B cell (primary cell): ENCODE measurements around the gene CALCOCO1. TPM values are rescaled to one million over a fixed set of nuclear protein-coding genes. Genes with fewer than 3 reads are reported as not detected.

Experiments
- ATAC-seq: fragments of 200-7000 bp; cut with Tn5 transposase; one replicate; pipeline ENCODE4 v1.10.0; 2021; ENCODE audit warnings: low read depth, mild to moderate bottlenecking, moderate number of reproducible peaks, moderate library complexity
- CTCF ChIA-PET: fragments of 350-600 bp; sonication (Branson Sonifier 250); formaldehyde crosslinking; loops from one replicate; lab custom pipeline; 2021; ENCODE audit warnings: antibody characterized with exemption, inconsistent platforms; lab: Charles Lee
- POLR2A ChIA-PET: fragments of 350-600 bp; sonication (Branson Sonifier 250); formaldehyde crosslinking; loops from one replicate; lab custom pipeline; 2021; ENCODE audit warnings: antibody characterized with exemption; lab: Charles Lee
- DNase-seq: peaks from one replicate; pipeline ENCODE4 v3.0.0; 2013
- H2AFZ ChIP-seq: 2 replicates; pipeline ENCODE4 v1.6.1; 2012; ENCODE audit warnings: mild to moderate bottlenecking, low read depth, low read length; ENCODE audit not compliant: insufficient read depth, poor library complexity, severe bottlenecking
- H3K27ac ChIP-seq, 2 donors: 1 replicate in 1 of 2; 2 replicates in 1 of 2; pipeline ENCODE4 v1.5.1; 2012 to 2013; ENCODE audit warnings: low read length in 2 of 2, mild to moderate bottlenecking in 2 of 2, moderate library complexity in 1 of 2
- H3K27me3 ChIP-seq, 4 experiments: fragments of 200-600 bp in 1 of 4; sonication (generic) in 1 of 4; replicated peaks in 1 of 4; 1 replicate in 2 of 4; 2 replicates in 2 of 4; pipeline versions ENCODE4 v1.6.1 to v1.7.0; 2013 to 2016; ENCODE audit warnings: low read length in 3 of 4, mild to moderate bottlenecking in 2 of 4, mixed read lengths in 1 of 4, moderate library complexity in 1 of 4; ENCODE audit not compliant: insufficient read depth in 4 of 4, control insufficient read depth in 3 of 4; ENCODE audit errors: control extremely low read depth in 1 of 4
- H3K36me3 ChIP-seq, 2 experiments: replicated peaks in 1 of 2; 1 replicate in 1 of 2; 2 replicates in 1 of 2; pipeline versions ENCODE4 v1.6.1 to v1.7.1; 2013; ENCODE audit warnings: low read length in 1 of 2; ENCODE audit not compliant: insufficient read depth in 2 of 2, control insufficient read depth in 1 of 2; ENCODE audit errors: control extremely low read depth in 1 of 2, extremely low read depth in 1 of 2
- H3K4me1 ChIP-seq, 2 donors: fragments of 200-600 bp in 1 of 2; sonication (generic) in 1 of 2; 1 replicate in 1 of 2; 2 replicates in 1 of 2; pipeline versions ENCODE4 v1.5.1 to v1.6.1; 2013 to 2017; ENCODE audit warnings: low read length in 2 of 2; ENCODE audit not compliant: control insufficient read depth in 2 of 2, insufficient read depth in 2 of 2
- H3K4me2 ChIP-seq: replicated peaks from 2 replicates; pipeline ENCODE3; 2012; ENCODE audit warnings: mild to moderate bottlenecking, low read depth, low read length; ENCODE audit not compliant: poor library complexity, severe bottlenecking
- H3K4me3 ChIP-seq, 5 experiments: fragments of 200-600 bp in 1 of 5; sonication (generic) in 1 of 5; 1 replicate in 3 of 5; 2 replicates in 2 of 5; pipeline versions ENCODE4 v1.5.1 to v1.7.0; 2011 to 2016; ENCODE audit warnings: low read length in 4 of 5, mild to moderate bottlenecking in 4 of 5, low read depth in 2 of 5, control low read depth in 1 of 5, moderate library complexity in 1 of 5; ENCODE audit not compliant: insufficient read depth in 1 of 5; ENCODE audit errors: control extremely low read depth in 1 of 5, extremely low read depth in 1 of 5
- H3K79me2 ChIP-seq: fragments of 200-600 bp; sonication (generic); one replicate; pipeline ENCODE4 v1.6.0; 2016; ENCODE audit warnings: low read length; ENCODE audit not compliant: control insufficient read depth, insufficient read depth
- H3K9ac ChIP-seq: fragments of 200-600 bp; sonication (generic); 2 replicates; pipeline ENCODE4 v1.6.1; 2017; ENCODE audit warnings: mild to moderate bottlenecking, low read length, moderate library complexity
- H3K9me3 ChIP-seq, 3 donors: one replicate each; pipeline versions ENCODE4 v1.6.1 to v1.7.1; 2013; ENCODE audit warnings: low read length in 2 of 3; ENCODE audit not compliant: control insufficient read depth in 2 of 3, insufficient read depth in 1 of 3; ENCODE audit errors: control extremely low read depth in 1 of 3
- H4K20me1 ChIP-seq: 2 replicates; pipeline ENCODE4 v1.6.0; 2012; ENCODE audit warnings: mild to moderate bottlenecking, low read length; ENCODE audit not compliant: insufficient read depth, control insufficient read depth, poor library complexity, severe bottlenecking
- H3K27ac Mint-ChIP-seq: one replicate; pipeline ENCODE4 v1.8.0; 2021; ENCODE audit warnings: mixed read lengths
- H3K27me3 Mint-ChIP-seq: one replicate; pipeline ENCODE4 v1.8.0; 2021; ENCODE audit warnings: mixed read lengths
- H3K4me1 Mint-ChIP-seq: one replicate; pipeline ENCODE4 v1.8.0; 2021; ENCODE audit warnings: mixed read lengths
- H3K4me3 Mint-ChIP-seq: one replicate; pipeline ENCODE4 v1.8.0; 2021; ENCODE audit warnings: mixed read lengths
- H3K9me3 Mint-ChIP-seq: one replicate; pipeline ENCODE4 v1.8.0; 2022; ENCODE audit warnings: mixed read lengths; ENCODE audit not compliant: insufficient read depth
- EZH2 ChIP-seq: IDR thresholded peaks from 2 replicates; pipeline ENCODE4 v1.6.1; 2012; ENCODE audit warnings: borderline replicate concordance, low read depth, mild to moderate bottlenecking, moderate library complexity, low read length; ENCODE audit not compliant: insufficient read depth, poor library complexity, severe bottlenecking
- WGBS: methylation state at CpG from one replicate; pipeline ENCODE4 v1.1.5; 2013; ENCODE audit warnings: missing lambda C conversion rate; ENCODE audit not compliant: insufficient coverage; 5-methylcytosine and 5-hydroxymethylcytosine counted together
- intact Hi-C: fragments of 100-400 bp; cut with micrococcal nuclease; formaldehyde crosslinking; loops from one replicate; pipeline ENCODE4 v1.10.0; 2022
- polyA plus RNA-seq: library from polyadenylated mRNA; depleted of rRNA; stranded (reverse); fragments of >200 nt; gene quantifications from 2 replicates; pipeline ENCODE4 v1.2.3, GENCODE V29; 2012
- total RNA-seq, 2 donors: library from RNA; stranded (reverse); fragments of 120-200 nt in 1 of 2; gene quantifications; 1 replicate in 1 of 2; 2 replicates in 1 of 2; pipeline versions ENCODE4 v1.2.3 to v1.2.4, GENCODE V29; 2013 to 2022
- TF ChIP-seq, protein P1 (sequence below): fragments of 200-600 bp; IDR thresholded peaks from one replicate; pipeline ENCODE4 v1.8.0; 2022; ENCODE audit warnings: antibody characterized with exemption, mild to moderate bottlenecking

CALCOCO1 gene
- total and polyA plus RNA-seq, 2 donors (not counting 1 experiment from before 2014, with no cell fraction given) = 169 to 179 TPM

DNA sequence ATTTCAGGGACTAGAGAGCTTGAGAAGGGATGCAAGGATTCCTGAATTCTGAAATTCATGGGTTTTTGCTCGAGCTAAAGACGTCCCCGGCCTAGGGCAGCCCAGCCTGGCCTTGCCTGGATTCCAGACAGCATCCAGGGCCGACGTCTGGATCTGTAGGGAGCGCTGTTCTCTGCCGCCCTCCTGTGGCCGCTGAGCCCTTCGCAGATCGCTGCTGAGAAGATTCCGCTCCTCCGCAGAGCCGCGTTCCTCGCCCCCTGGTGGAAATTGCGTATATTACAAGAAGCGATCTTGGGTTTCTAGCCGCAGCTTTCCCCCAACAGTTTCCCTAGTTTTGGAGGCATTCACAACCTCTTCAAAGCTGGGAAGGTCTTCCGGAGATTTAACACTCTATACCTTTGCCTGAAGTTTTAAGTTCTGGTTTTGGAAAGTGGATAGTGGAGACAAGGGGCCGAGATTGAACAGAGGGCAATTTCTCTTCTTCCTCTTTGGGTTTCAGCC is 19.4 kb upstream of the CALCOCO1 start:
- no peak overlapping the region for H3K4me3 ChIP-seq
- Mint-ChIP-seq H3K4me3 (peak overlapping the region; percentile 63), H3K4me1 (peaks cover 16% of the 10 kb centered on the region), H3K27ac (peak overlapping the region; percentile 47), H3K9me3 (no peaks in the 10 kb centered on the region), H3K27me3 (peaks cover 50% of the 10 kb centered on the region)
- POLR2A ChIA-PET = interaction anchor here (0.8 kb wide), 1 partner anchor 11 kb away, joined by 8 read pairs; no protein-coding TSS in a partner anchor
- H3K36me3 ChIP-seq = no peaks in the 10 kb centered on the region
- peak overlapping the region; percentile 54 for H3K4me2 ChIP-seq
- 1% methylated on average over 18 of the region's 20 CpGs for WGBS
- peak overlapping the region; percentile 4 for H2AFZ ChIP-seq
- H3K27me3 ChIP-seq = peaks cover 0 to 64% (median 45%) of the 10 kb centered on the region in 4 experiments
- DNase-seq = peak; percentile 90
- intact Hi-C loops = loop anchor here (1.0 to 2.0 kb wide), 4 partner anchors 11 to 204 kb away; partner anchors contain the start of genes ATP5MC2 and CALCOCO1
- H3K9me3 ChIP-seq = peaks cover 0 to 4% (median 0%) of the 10 kb centered on the region in 3 donors
- TF ChIP-seq, protein P1, sequence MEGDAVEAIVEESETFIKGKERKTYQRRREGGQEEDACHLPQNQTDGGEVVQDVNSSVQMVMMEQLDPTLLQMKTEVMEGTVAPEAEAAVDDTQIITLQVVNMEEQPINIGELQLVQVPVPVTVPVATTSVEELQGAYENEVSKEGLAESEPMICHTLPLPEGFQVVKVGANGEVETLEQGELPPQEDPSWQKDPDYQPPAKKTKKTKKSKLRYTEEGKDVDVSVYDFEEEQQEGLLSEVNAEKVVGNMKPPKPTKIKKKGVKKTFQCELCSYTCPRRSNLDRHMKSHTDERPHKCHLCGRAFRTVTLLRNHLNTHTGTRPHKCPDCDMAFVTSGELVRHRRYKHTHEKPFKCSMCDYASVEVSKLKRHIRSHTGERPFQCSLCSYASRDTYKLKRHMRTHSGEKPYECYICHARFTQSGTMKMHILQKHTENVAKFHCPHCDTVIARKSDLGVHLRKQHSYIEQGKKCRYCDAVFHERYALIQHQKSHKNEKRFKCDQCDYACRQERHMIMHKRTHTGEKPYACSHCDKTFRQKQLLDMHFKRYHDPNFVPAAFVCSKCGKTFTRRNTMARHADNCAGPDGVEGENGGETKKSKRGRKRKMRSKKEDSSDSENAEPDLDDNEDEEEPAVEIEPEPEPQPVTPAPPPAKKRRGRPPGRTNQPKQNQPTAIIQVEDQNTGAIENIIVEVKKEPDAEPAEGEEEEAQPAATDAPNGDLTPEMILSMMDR = peak; percentile 100
- TF ChIP-seq EZH2 = no peak
- peak; percentile 70 for ATAC-seq
- CTCF ChIA-PET = interaction anchor here (0.7 to 11.2 kb wide), 23 partner anchors 8 to 469 kb away, joined by 3 to 254 read pairs (median 8); partner anchors contain the start of genes ATP5MC2, CALCOCO1, CISTR and SMUG1
- H3K27ac ChIP-seq = no peak overlapping the region
- H3K79me2 ChIP-seq = no peaks in the 10 kb centered on the region
- no peaks in the 10 kb centered on the region for H4K20me1 ChIP-seq
- peaks cover 33 to 43% of the 10 kb centered on the region in 2 donors for H3K4me1 ChIP-seq
- no peak overlapping the region for H3K9ac ChIP-seq

DNA sequence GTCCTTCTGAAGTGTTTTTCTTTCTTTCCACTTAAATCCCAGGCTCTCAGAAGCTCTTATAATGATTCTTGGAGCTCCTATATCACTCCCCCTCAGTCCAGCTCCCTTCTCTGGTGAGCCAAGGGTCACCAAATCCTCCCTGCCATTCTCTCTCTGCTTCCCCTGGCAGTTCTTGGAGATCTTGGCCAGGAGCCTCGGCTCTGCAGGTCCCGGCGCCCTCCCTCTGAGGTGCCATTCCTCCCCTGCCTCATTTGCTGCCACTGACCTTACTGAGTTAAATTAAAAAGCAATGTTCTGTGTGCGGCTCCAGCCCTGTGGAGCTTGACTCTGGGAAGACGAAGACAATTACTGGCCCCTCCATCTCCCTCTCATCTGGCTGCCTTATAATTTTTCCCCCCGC is 17.5 kb upstream of the CALCOCO1 start:
- H3K27me3 Mint-ChIP-seq = peaks cover 50% of the 10 kb centered on the region
- Histone ChIP-seq H3K4me3 (no peak overlapping the region), H3K79me2 (no peaks in the 10 kb centered on the region), H3K36me3 (no peaks in the 10 kb centered on the region), H3K9ac (no peak overlapping the region), H3K27ac (no peak overlapping the region), H4K20me1 (no peaks in the 10 kb centered on the region), H3K4me2 (no peak overlapping the region), H3K9me3 (peaks cover 0 to 4% (median 0%) of the 10 kb centered on the region in 3 donors), H3K27me3 (peaks cover 0 to 76% (median 54%) of the 10 kb centered on the region in 4 experiments), H3K4me1 (peaks cover 29 to 30% of the 10 kb centered on the region in 2 donors), H2AFZ (no peak overlapping the region)
- ATAC-seq (no peak), DNase-seq (no peak)
- no peaks in the 10 kb centered on the region for H3K9me3 Mint-ChIP-seq
- H3K4me3 Mint-ChIP-seq = no peak overlapping the region
- TF ChIP-seq EZH2 = no peak
- TF ChIP-seq, protein P1 = no peak
- POLR2A ChIA-PET = interaction anchor here (0.6 kb wide), 1 partner anchor 456 kb away, joined by 7 read pairs; no protein-coding TSS in a partner anchor
- CTCF ChIA-PET = interaction anchor here (0.9 to 11.2 kb wide), 16 partner anchors 10 to 462 kb away, joined by 3 to 254 read pairs (median 10); partner anchors contain the start of genes ATP5MC2, CALCOCO1 and CISTR
- no peak overlapping the region for H3K27ac Mint-ChIP-seq
- peaks cover 16% of the 10 kb centered on the region for H3K4me1 Mint-ChIP-seq
- WGBS = 40% methylated on average over 4 of the region's 6 CpGs
- intact Hi-C loops = no loop called here
